H9 (cell line): ENCODE measurements around the gene CFAP100. TPM values are rescaled to one million over a fixed set of nuclear protein-coding genes. Genes with fewer than 3 reads are reported as not detected.

Source experiments
- DNase-seq: peaks from one replicate; pipeline ENCODE4 v3.0.0-alpha.2; 2017
- H2AFZ ChIP-seq: one replicate; pipeline ENCODE4 v1.6.1; 2013; ENCODE audit warnings: mild to moderate bottlenecking, low read length, control low read depth, moderate library complexity
- H2AK5ac ChIP-seq: 2 replicates; pipeline ENCODE4 v1.6.1; 2013; ENCODE audit warnings: low read length, control low read depth, mixed read lengths; ENCODE audit not compliant: insufficient read length
- H2BK120ac ChIP-seq: one replicate; pipeline ENCODE4 v1.6.1; 2013; ENCODE audit warnings: low read depth, mild to moderate bottlenecking, low read length, control low read depth, inconsistent platforms; ENCODE audit not compliant: poor library complexity, severe bottlenecking
- H2BK12ac ChIP-seq: 2 replicates; pipeline ENCODE4 v1.6.1; 2013; ENCODE audit warnings: low read length, control low read depth, mixed read lengths, low read depth; ENCODE audit not compliant: insufficient read length
- H2BK15ac ChIP-seq: 2 replicates; pipeline ENCODE4 v1.6.1; 2013; ENCODE audit warnings: low read depth, low read length, control low read depth
- H2BK20ac ChIP-seq: one replicate; pipeline ENCODE4 v1.6.1; 2013; ENCODE audit warnings: low read depth, mild to moderate bottlenecking, low read length, control low read depth, inconsistent platforms; ENCODE audit not compliant: poor library complexity, severe bottlenecking
- H2BK5ac ChIP-seq: 2 replicates; pipeline ENCODE4 v1.6.1; 2013; ENCODE audit warnings: low read length, control low read depth, mixed read lengths; ENCODE audit not compliant: insufficient read length
- H3K14ac ChIP-seq: 2 replicates; pipeline ENCODE4 v1.6.1; 2013; ENCODE audit warnings: low read length, control low read depth; ENCODE audit not compliant: insufficient read depth
- H3K18ac ChIP-seq: 2 replicates; pipeline ENCODE4 v1.6.1; 2013; ENCODE audit warnings: low read depth, mild to moderate bottlenecking, mixed read lengths, low read length, control low read depth; ENCODE audit not compliant: insufficient read length
- H3K23ac ChIP-seq: 2 replicates; pipeline ENCODE4 v1.6.1; 2013; ENCODE audit warnings: low read length, control low read depth, mixed read lengths, low read depth; ENCODE audit not compliant: insufficient read length
- H3K23me2 ChIP-seq: 2 replicates; pipeline ENCODE4 v1.6.1; 2013; ENCODE audit warnings: low read depth, mild to moderate bottlenecking, mixed read lengths, low read length, control low read depth; ENCODE audit not compliant: insufficient read length, poor library complexity, severe bottlenecking
- H3K27ac ChIP-seq: 2 replicates; pipeline ENCODE4 v1.5.1; 2013; ENCODE audit warnings: low read length, control low read depth, mixed read lengths, low read depth; ENCODE audit not compliant: insufficient read length
- H3K27me3 ChIP-seq: 2 replicates; pipeline ENCODE4 v1.6.1; 2013; ENCODE audit warnings: low read length, control low read depth, inconsistent platforms; ENCODE audit not compliant: insufficient read depth
- H3K4ac ChIP-seq: 2 replicates; pipeline ENCODE4 v1.6.1; 2013; ENCODE audit warnings: low read depth, mild to moderate bottlenecking, control low read depth, inconsistent platforms, low read length, moderate library complexity
- H3K4me1 ChIP-seq: 2 replicates; pipeline ENCODE4 v1.6.1; 2013; ENCODE audit warnings: low read length, control low read depth, inconsistent platforms; ENCODE audit not compliant: insufficient read depth
- H3K4me2 ChIP-seq: 2 replicates; pipeline ENCODE4 v1.6.1; 2013; ENCODE audit warnings: low read length, control low read depth, mixed read lengths; ENCODE audit not compliant: insufficient read length, insufficient read depth
- H3K56ac ChIP-seq: 2 replicates; pipeline ENCODE4 v1.6.1; 2013; ENCODE audit warnings: low read depth, mild to moderate bottlenecking, mixed read lengths, low read length, control low read depth; ENCODE audit not compliant: insufficient read length
- H3K79me1 ChIP-seq: 2 replicates; pipeline ENCODE4 v1.6.1; 2013; ENCODE audit warnings: low read depth, mild to moderate bottlenecking, moderate library complexity, low read length, control low read depth, inconsistent platforms; ENCODE audit not compliant: insufficient read depth, poor library complexity, severe bottlenecking
- H3K79me2 ChIP-seq: 2 replicates; pipeline ENCODE4 v1.6.1; 2013; ENCODE audit warnings: low read length, control low read depth, inconsistent platforms; ENCODE audit not compliant: insufficient read depth
- H3K9ac ChIP-seq: 2 replicates; pipeline ENCODE4 v1.6.1; 2013; ENCODE audit warnings: low read length, control low read depth, mixed read lengths; ENCODE audit not compliant: insufficient read length; ENCODE audit errors: extremely low read depth
- H3K9me3 ChIP-seq: one replicate; pipeline ENCODE4 v1.6.1; 2013; ENCODE audit warnings: low read depth, low read length, inconsistent platforms; ENCODE audit not compliant: control insufficient read depth
- H3T11ph ChIP-seq: one replicate; pipeline ENCODE4 v1.6.1; 2013; ENCODE audit warnings: mild to moderate bottlenecking, low read length, control low read depth, inconsistent platforms
- H4K20me1 ChIP-seq: one replicate; pipeline ENCODE4 v1.6.1; 2013; ENCODE audit not compliant: control insufficient read depth, insufficient read length, insufficient read depth
- H4K5ac ChIP-seq: 2 replicates; pipeline ENCODE4 v1.6.1; 2013; ENCODE audit warnings: low read depth, mild to moderate bottlenecking, mixed read lengths, low read length, control low read depth; ENCODE audit not compliant: insufficient read length
- H4K8ac ChIP-seq: replicated peaks from 2 replicates; pipeline ENCODE4 v1.6.1; 2013; ENCODE audit warnings: low read length, control low read depth, mixed read lengths, low read depth; ENCODE audit not compliant: insufficient read length
- H4K91ac ChIP-seq: 2 replicates; pipeline ENCODE4 v1.6.1; 2013; ENCODE audit warnings: low read depth, mild to moderate bottlenecking, moderate library complexity, mixed read lengths, low read length, control low read depth; ENCODE audit not compliant: insufficient read length
- H3K27ac Mint-ChIP-seq, 3 experiments: 2 replicates in 2 of 3; 3 replicates in 1 of 3; pipeline ENCODE4 v1.8.0; 2020 to 2021; ENCODE audit warnings: mixed read lengths in 3 of 3, mild to moderate bottlenecking in 1 of 3, moderate library complexity in 1 of 3
- H3K27me3 Mint-ChIP-seq: 2 replicates; pipeline ENCODE4 v1.8.0; 2021; ENCODE audit warnings: low read depth, mild to moderate bottlenecking, moderate library complexity, mixed read lengths
- H3K36me3 Mint-ChIP-seq, 3 experiments: 2 replicates in 2 of 3; 3 replicates in 1 of 3; pipeline ENCODE4 v1.8.0; 2020 to 2021; ENCODE audit warnings: low read depth in 3 of 3, mixed read lengths in 3 of 3; ENCODE audit not compliant: insufficient read depth in 1 of 3
- H3K4me1 Mint-ChIP-seq, 2 experiments: 2 replicates each; pipeline ENCODE4 v1.8.0; 2020; ENCODE audit warnings: mixed read lengths in 2 of 2
- H3K4me3 Mint-ChIP-seq, 2 experiments: 2 replicates in 1 of 2; 3 replicates in 1 of 2; pipeline ENCODE4 v1.8.0; 2020 to 2021; ENCODE audit warnings: mild to moderate bottlenecking in 2 of 2, mixed read lengths in 2 of 2, moderate library complexity in 1 of 2
- H3K9me3 Mint-ChIP-seq, 2 experiments: 2 replicates in 1 of 2; 3 replicates in 1 of 2; pipeline ENCODE4 v1.8.0; 2020; ENCODE audit warnings: mild to moderate bottlenecking in 2 of 2, mixed read lengths in 2 of 2, moderate library complexity in 1 of 2
- CTCF ChIP-seq: fragments of 200-600 bp; sonication (generic); conservative IDR thresholded peaks from 3 replicates; pipeline ENCODE4 v1.8.0; 2021; ENCODE audit warnings: antibody characterized with exemption, mild to moderate bottlenecking
- WGBS: extraction: QIAGEN DNeasy Blood & Tissue Kit; methylation state at CpG from one replicate; pipeline ENCODE4 v1.1.7; 2013; ENCODE audit warnings: missing lambda C conversion rate, low lambda C conversion rate, mixed read lengths; ENCODE audit not compliant: insufficient read length; ENCODE audit errors: extremely low coverage; 5-methylcytosine and 5-hydroxymethylcytosine counted together
- total RNA-seq: library from RNA; stranded (reverse); gene quantifications from 2 replicates; pipeline ENCODE4 v1.2.1, GENCODE V29; 2021

CFAP100 gene
- total RNA-seq, 1 experiment from 2014 or later: 0.44 TPM

GRCh38 chr3:126373146-126373613 lies 21.5 kb upstream of the CFAP100 start:
- TF ChIP-seq CTCF: no peak

More at GRCh38 chr3:126373146-126373613, 21.5 kb upstream of the CFAP100 start:
- Histone ChIP-seq H3K9me3 (no peaks in the 10 kb centered on the region), H2BK15ac (no peak overlapping the region), H4K20me1 (no peaks in the 10 kb centered on the region), H3K4ac (no peak overlapping the region), H3K4me1 (peaks cover 3% of the 10 kb centered on the region; the same call in 1 of the 2 replicates), H3K27me3 (no peaks in the 10 kb centered on the region), H3K14ac (no peak overlapping the region), H3K4me2 (no peak overlapping the region), H4K91ac (no peak overlapping the region), H4K8ac (no peak overlapping the region), H3K23ac (no peak overlapping the region), H3K9ac (no peak overlapping the region), H3K27ac (no peak overlapping the region), H2BK5ac (no peak overlapping the region), H2AK5ac (no peak overlapping the region), H4K5ac (no peak overlapping the region), H3K79me2 (no peaks in the 10 kb centered on the region), H3K56ac (no peak overlapping the region), H2BK120ac (no peak overlapping the region), H3T11ph (no peak overlapping the region), H3K79me1 (no peaks in the 10 kb centered on the region), H2BK20ac (no peak overlapping the region), H2BK12ac (no peak overlapping the region), H2AFZ (no peak overlapping the region), H3K18ac (no peak overlapping the region), H3K23me2 (no peaks in the 10 kb centered on the region)
- no peak for DNase-seq
- H3K4me1 Mint-ChIP-seq: peaks cover 7 to 9% of the 10 kb centered on the region in 2 experiments
- 0 out of 5 replicates have a peak, but pooled peaks cover 0 to 2% of the 10 kb centered on the region in 2 experiments for H3K9me3 Mint-ChIP-seq
- no peak overlapping the region for H3K4me3 Mint-ChIP-seq
- H3K27ac Mint-ChIP-seq: no peak overlapping the region; a peak in 1 of 7 replicates
- H3K36me3 Mint-ChIP-seq: no peaks in the 10 kb centered on the region; a peak in 1 of 7 replicates
- H3K27me3 Mint-ChIP-seq: no peaks in the 10 kb centered on the region; the same call in none of the 2 replicates
- no CpG with 5 or more reads among the region's 4 CpGs for WGBS
